Stimulated activated CD8-positive, alpha-beta memory T cell treated with anti-CD3 and anti-CD28 coated beads, Interleukin-7, amount 100 ng/mL, for 4 hours (primary cell): Measurements from ENCODE around the gene BICDL2.

Source experiments
- DNase-seq, 2 donors: peaks; one replicate each; pipeline ENCODE4 v3.0.0-alpha.2; 2020; ENCODE audit warnings: low read depth in 2 of 2

Gene BICDL2

GRCh38 chr16:3010510-3010909 lies 26.2 kb downstream of the BICDL2 start:
- DNase-seq: no peak

GRCh38 chr16:3009568-3010390 lies 27.0 kb downstream of the BICDL2 start:
- DNase-seq: no peak

DNA sequence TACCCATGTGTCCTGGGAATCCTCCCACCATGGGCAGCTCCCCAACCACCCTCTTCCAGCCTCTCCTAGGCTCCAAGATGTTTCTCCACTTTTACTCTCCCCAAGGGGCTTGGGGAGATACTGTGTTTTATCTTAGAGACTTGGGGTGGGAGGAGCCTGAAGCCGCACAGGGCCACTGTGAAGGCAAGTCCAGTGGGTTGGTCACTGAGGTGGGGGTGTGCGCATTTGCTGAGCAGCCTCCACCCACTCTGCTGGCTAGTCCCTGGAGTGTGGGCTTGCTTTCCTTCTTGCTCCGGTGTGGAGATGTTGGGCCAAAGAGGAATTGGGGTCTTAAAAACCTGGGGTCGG lies 28.1 kb downstream of the BICDL2 start:
- no peak for DNase-seq

DNA sequence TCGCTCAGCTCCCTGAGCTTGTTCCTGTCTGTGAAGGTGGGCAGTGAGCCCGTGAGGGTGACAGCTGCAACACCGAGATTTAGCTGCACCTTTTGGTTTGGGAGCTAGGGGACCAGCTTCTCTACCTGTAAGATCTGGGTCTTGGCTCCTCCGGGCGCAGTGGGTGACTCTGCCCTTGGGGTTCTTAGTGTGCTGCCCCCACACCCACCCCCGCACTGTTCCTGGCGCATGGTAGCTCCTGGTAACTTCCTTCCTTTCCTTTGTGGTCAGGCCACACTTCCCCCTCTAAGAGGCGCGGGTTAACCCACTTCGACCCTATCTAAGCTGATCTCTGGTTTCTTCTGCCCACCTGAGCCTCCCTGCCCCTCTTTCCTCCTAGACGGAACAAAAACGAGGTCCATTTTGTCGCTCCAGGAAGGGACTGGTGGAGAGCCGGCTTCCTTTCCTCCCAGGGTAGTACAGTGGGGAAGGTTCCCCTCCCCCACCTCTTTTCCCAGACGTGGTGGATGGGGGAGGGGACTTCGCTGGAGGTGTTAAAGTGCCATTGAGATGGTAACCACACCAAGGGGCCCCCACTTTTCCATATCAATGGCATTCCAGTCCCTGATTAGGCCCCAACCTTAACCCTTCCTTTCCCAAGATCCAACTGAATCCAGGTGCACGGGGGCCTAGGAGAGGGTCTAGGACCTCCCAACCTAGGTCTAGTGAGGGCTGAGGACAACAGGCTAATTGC lies 28.6 kb downstream of the BICDL2 start:
- DNase-seq: peak in 1 of 2 donors; percentile 37

DNA sequence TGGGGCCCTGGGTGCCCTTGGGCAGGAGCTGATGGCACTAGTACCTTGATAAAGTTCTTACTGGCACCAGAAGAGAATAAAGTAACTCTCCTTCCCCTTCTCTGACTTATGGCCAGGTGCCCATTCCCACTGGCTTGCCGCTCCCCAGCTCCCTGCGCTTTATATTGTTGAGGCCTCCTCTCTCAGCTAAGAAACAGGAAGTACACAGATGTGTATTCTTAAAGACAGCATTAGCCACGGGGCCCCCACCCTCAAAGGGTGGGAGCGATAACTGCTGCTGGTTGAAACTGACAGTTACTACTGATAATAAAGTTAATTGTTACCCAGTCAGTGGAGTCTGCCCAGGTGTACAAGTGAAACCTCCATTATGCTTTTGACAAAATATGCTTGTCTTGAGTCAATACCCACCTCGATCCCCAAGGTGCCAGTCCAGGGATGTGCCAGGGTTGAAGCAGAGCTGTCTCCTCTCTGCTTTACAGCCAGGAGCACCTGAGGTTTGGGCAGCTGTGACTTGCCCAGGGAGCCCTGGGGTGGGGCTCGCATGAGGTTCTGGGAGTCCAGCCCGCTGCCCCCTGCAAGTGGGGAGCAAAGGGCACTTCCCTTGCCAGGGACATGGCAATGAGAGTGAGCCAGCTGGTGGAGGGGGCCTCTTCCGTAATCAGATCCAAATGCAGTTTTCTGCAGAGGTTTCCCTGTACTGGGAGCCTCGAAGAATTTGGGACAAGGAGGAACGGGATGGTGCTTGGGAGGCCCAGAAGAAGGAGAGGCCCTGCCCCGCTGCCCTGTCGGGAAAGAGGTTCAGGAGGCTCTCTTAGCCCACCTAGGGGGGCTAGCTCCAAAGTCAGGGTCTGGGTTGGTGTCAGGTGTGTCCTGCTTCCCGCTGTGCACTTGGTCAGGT lies 29.4 kb downstream of the BICDL2 start:
- no peak for DNase-seq

DNA sequence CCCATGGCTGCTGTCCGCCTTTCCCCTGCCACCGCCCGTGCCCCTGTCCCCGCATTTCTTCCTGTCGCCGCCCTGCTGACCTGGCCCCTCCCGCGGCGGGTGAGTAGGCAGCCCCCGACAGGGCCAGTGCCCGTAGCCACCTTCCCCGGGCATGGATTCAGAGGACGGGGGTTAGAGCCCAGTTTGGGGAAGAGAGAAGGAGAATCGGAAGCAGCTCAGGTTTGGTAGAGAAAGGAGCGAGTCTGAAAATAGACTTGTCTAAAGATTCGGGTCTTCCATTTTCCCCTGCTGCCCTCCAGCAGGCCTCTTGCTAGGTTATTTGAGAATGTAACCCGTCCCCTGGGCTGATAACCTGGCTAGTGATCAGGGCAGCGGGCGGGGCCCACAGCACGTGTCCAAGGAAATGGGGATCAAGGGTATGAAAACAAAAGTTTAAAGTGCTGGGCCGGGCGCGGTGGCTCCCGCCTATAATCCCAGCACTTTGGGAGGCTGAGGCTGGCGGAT lies 31.9 kb downstream of the BICDL2 start:
- DNase-seq: no peak

DNA sequence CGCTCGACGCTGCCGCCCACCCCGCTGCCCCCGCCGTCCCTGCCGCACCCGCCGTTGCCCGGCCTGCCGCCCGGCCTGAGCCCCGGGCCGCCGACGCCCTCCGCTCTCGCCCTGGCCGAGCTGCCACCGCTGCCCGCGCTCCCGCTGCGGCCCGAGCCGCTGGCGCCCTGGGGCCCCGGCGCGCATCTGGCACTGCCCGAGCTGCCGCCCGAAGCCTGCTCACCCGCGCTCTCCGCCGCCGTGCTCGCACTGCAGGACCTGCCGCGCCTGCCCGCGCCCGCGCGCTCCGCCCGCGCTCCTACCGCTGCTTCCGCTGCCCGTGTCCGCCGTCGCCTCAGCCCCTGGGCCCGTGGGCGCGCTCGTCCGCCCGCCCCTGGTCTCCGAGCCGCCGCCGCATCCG lies 32.4 kb downstream of the BICDL2 start:
- no peak for DNase-seq

DNA sequence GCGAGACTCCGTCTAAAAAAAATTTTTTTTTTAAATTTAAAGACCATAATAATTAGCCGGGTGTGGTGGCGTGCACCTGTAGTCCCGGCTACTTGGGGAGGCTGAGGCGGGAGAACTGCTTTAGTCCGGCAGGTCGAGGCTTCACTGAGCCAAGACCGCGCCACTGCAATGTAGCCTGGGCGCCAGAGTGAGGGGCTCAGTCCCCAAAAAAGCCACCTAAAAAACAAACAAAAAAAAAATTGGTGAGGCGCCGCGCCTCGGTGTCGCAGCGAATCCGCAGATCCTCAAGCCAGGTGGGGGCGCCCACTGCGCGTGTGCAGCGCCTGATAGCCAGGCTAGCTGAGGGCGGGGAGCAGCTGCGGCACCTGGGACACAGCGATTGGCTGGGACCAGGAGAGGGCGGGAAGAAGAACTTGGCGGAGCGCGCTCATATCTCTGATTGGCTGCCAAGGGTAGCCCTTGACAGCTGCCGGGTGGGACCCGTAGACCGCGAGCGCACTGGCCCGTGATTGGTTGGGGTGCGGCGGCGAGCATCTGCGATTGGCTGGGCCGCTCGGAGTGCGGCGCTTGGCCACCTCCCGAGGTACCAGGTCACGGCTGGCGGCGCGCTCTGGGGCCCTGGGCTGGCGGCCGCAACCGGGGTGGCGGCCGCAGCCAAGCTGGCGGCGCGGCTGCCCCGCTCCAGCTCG lies 33.0 kb downstream of the BICDL2 start:
- peak; percentile 93 to 95 for DNase-seq

GRCh38 chr16:3001316-3001715 lies 35.4 kb downstream of the BICDL2 start:
- DNase-seq: no peak

DNA sequence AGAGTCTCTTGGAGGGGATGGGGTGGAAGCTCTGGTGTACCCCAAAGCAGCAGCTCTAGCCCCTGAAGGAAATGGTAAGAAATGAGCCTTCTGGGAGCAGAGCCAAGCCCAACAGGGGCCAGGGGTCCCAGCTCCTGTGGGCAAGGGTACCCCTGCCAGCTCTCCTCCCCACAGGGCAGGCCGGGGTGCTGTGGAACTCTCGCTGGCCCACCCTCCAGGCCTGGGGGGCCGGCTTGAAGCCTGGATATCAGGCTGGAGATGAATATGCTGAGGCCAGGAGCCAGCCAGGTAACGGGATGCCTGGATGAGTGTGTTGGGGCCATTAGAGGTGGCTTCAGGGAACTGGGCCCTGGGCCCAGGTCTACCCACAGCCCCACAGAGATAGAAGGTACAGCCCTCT lies 36.2 kb downstream of the BICDL2 start:
- DNase-seq: no peak

DNA sequence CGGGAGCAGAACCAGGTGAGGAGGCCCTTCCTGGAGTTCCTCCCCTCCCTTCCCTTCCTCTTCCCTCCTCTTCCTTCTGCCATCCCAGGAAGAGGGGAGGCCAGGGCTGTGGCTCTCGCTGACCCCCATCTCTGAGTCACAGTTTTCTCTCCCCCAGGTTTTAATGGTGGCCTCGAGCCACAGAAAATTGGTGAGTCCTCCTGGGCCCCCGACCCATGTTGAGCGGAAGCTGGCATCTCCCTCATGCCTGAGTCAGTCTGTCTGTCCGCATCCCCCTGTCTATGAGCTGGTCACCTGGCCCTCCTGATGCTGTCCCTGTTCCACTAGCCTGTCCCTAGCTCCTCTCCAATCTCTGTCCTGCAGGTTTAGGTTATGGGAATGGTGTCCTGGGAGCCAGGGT lies 36.8 kb downstream of the BICDL2 start:
- DNase-seq: no peak

DNA sequence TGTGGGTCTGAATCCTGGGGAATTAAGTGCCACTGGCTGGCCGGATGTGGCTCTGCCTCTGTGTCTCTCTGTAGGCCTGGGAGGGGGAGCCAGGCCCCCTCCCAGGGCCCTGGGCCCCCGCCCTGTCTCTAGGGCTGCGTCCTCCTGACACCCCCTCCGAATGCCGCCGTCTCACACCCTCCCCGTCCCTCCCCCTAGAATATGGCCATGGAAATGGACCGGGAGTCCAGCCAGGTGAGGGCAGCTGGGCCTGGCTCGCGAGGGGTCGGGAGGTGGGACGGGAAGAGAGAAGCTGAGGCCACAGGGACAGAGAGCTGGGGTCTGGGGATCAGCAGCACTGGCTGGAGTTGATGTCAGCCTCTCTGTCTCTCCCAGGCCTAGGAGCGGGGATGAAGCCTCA lies 40.4 kb downstream of the BICDL2 start:
- DNase-seq: no peak

DNA sequence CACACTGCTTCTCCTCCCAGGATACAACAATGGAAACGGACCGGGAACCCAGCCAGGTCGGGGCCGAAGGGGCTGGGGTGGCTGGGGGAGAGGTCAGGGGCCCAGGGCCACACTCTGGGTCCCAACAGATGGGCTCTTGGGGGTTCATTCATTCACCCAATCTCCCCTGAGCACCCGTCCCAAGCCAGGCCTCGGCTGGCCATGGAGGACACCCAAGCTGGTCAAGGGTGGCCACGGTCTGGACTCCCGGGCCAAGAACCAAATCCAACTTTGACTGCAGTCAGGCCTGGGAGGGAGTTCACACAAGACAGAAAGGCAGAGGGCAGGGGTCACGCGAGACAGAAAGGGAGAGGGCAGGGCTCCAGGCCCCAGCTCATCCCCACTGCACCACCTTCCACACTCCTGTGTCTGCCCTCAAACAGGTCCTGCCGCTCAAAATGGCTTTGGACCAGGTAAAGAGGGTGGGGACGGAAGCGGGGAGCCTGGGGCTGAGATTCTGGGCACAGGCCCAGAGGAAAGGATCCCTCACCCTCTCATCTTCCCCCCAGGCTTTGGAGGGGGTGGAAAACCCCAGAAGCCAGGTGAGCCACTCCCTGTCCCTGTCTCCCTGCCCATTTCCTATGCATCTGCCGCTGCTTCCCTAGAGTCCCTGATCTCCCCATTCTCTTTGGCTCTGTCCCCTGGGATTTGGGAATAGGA lies 44.2 kb downstream of the BICDL2 start:
- no peak for DNase-seq

DNA sequence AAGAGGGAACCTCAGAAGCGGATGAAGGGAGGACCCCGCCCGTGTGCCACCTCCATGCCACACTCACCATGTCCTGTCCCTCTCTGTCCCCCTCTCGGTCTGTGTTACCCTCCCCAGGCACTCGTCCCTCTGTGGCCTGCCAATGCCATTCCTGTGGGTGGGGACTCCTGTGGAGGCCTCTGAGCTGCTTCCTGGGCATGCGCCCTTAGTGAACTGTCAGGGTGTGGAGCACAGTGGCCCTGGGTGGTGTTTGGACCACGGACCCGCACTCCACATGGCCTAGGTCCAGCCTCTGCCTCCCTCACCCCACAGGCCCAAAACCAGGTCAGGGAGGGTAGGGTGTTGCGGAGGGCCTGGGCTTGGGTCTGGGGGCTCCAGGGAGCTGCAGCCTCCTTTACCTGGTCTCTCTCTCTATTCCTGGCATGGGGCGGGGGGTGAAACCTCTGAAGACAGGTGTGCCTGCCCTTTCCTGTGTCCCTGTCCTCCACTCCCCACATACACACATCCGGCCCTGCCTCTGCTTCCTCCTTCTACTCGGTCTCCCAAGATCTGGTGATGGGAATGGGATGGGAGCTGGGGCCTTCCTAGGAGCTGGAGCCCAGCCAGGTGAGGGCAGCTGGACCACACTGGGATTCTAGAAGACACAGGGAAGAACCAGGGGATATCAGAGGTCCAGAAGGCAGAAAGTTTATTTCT lies 45.0 kb downstream of the BICDL2 start:
- DNase-seq: no peak

DNA sequence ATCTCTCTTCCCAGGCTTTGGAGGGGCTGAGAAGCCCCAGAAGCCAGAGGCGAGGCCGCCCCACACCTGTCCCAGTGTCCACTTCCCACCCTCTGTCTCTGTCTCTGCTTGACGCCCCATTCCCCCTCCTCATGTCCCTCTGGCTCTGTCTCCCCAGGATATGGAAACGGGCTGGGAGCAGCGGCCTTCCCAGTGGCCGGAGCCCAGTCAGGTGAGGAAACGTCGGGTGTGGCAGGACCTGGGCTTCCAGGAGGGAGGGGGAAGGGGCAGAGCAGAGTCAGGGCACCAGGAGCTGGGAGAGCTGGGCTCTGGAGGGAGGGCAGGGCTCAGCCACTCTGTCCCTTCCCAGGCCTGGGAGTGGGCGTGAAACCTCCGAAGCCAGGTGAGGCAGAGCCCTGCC lies 45.9 kb downstream of the BICDL2 start:
- no peak for DNase-seq

DNA sequence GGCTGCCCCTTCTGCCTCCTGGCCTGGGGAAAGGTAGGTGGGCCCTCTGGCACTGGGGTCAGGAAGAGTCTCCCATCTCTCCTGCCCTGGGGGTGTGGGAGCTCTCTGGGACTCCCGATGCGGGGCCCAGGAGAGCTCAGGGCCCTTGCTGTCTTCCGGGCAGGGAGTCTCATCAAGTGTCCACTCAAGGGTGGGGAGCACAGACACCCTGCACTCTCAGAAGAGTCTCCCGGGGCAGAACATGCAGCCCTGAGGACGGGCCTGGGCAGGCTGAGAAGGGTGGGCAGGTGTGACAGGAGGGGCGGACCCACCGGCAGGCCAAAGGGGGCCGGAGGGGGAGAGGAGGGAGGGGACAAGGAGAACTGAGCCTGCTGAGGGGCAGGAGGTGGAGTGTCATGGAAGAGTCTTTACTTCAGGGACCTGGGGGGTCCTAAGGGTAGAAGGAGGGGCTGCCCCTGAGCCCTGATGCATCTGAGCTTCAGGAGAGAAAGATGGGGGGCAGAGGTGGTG lies 48.1 kb downstream of the BICDL2 start:
- no peak for DNase-seq

- no peak for DNase-seq
Observed at GRCh38 chr16:2987833-2988232, 48.9 kb downstream of the BICDL2 start.

- DNase-seq: no peak
Observed at GRCh38 chr16:2987286-2987685, 49.5 kb downstream of the BICDL2 start.

GRCh38 chr16:2986623-2987188 lies 50.0 kb downstream of the BICDL2 start:
- DNase-seq: no peak

DNA sequence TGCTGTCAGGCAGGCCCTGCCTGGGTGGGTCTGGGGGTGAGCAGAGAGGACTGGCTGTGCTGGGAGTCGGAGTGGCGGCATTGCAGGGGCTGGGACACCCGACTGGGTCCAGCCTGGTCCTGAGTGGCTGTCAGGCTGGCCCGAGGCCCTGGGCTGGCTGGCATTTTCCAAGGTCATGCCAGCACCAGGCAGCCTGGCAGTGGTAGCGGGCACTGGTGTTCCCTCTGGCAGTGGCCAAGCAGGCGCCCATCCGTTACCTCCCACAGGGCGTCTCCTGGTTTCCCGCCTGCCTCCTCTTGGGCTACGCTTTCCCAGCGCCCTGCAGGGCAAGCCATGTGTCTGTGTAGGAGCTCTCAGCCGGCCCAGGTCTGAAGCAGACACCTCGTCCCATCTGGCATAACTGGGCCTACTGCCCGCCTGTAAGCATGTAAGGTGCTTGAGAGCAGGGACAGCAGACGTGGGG lies 50.8 kb downstream of the BICDL2 start:
- DNase-seq: no peak
